ENCODE measurements around the gene CALB2.

GRCh38 chr16:71410146-71410545, 51.6 kb downstream of the CALB2 start:
- TF ChIP-seq CTCF (IDR thresholded peaks at IDR 0.05; ENCODE audit: control extremely low read depth in 1 of 3, insufficient read depth in 1 of 3, low read depth in 1 of 3, low read length in 3 of 3) (no peak), USF2 (IDR thresholded peaks at IDR 0.05; ENCODE audit: low read length) (no peak), NANOG (IDR thresholded peaks at IDR 0.05; ENCODE audit: insufficient read depth, low read depth, low read length, poor library complexity, severe bottlenecking) (no peak)

All from H1 (cell line).